NT2/D1 (cell line): ENCODE measurements around the gene FHL3.

Experiments used
- SUZ12 ChIP-seq: IDR thresholded peaks from 2 replicates; pipeline ENCODE4 v1.6.1; 2011; ENCODE audit not compliant: insufficient read length, insufficient read depth; ENCODE audit errors: extremely low read depth
- YY1 ChIP-seq: IDR thresholded peaks from 2 replicates; pipeline ENCODE4 v1.6.1; 2011; ENCODE audit not compliant: insufficient read length, insufficient read depth
- ZNF274 ChIP-seq: IDR thresholded peaks from 2 replicates; pipeline ENCODE4 v1.6.1; 2011; ENCODE audit warnings: mild to moderate bottlenecking, low read depth, low read length

GRCh38 chr1:38025233-38025632, 19.9 kb upstream of the FHL3 start:
- TF ChIP-seq SUZ12 (no peak), YY1 (no peak), ZNF274 (no peak)
